Endothelial cell of umbilical vein (primary cell): Measurements from ENCODE around the gene FAM222A.

Experiments used
- GATA2 ChIP-seq: IDR thresholded peaks from 2 replicates; pipeline ENCODE4 v1.7.0; 2011; ENCODE audit warnings: low read depth, mild to moderate bottlenecking, moderate library complexity, mixed read lengths, low read length; ENCODE audit not compliant: insufficient read length, insufficient read depth
- MAX ChIP-seq: IDR thresholded peaks from 2 replicates; pipeline ENCODE4 v1.6.1; 2011; ENCODE audit not compliant: insufficient read depth, insufficient read length
- POLR2A ChIP-seq: IDR thresholded peaks from 2 replicates; pipeline ENCODE4 v1.6.1; 2012; ENCODE audit warnings: low read depth, mild to moderate bottlenecking, control low read depth, low read length
- POLR2AphosphoS5 ChIP-seq: IDR thresholded peaks from 2 replicates; pipeline ENCODE4 v1.6.1; 2012; ENCODE audit warnings: low read depth, mild to moderate bottlenecking, control low read depth, low read length, moderate library complexity; ENCODE audit not compliant: insufficient read depth
- TF ChIP-seq, protein P1 (sequence below), 2 donors: IDR thresholded peaks; 1 replicate in 1 of 2; 2 replicates in 1 of 2; pipeline ENCODE4 v1.5.1; 2011; ENCODE audit warnings: low read length in 2 of 2, mild to moderate bottlenecking in 2 of 2, moderate library complexity in 2 of 2, control low read depth in 1 of 2, inconsistent platforms in 1 of 2, low read depth in 1 of 2; ENCODE audit not compliant: insufficient read depth in 1 of 2; ENCODE audit errors: extremely low read depth in 1 of 2

- no peak for TF ChIP-seq POLR2AphosphoS5
- TF ChIP-seq, protein P1, sequence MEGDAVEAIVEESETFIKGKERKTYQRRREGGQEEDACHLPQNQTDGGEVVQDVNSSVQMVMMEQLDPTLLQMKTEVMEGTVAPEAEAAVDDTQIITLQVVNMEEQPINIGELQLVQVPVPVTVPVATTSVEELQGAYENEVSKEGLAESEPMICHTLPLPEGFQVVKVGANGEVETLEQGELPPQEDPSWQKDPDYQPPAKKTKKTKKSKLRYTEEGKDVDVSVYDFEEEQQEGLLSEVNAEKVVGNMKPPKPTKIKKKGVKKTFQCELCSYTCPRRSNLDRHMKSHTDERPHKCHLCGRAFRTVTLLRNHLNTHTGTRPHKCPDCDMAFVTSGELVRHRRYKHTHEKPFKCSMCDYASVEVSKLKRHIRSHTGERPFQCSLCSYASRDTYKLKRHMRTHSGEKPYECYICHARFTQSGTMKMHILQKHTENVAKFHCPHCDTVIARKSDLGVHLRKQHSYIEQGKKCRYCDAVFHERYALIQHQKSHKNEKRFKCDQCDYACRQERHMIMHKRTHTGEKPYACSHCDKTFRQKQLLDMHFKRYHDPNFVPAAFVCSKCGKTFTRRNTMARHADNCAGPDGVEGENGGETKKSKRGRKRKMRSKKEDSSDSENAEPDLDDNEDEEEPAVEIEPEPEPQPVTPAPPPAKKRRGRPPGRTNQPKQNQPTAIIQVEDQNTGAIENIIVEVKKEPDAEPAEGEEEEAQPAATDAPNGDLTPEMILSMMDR (IDR thresholded peaks at IDR 0.05; ENCODE audit: extremely low read depth in 1 of 2, insufficient read depth in 1 of 2, low read depth in 1 of 2, low read length in 2 of 2), result no peak
- TF ChIP-seq MAX, result no peak
- no peak for TF ChIP-seq GATA2
- TF ChIP-seq POLR2A, result no peak
Observed at GRCh38 chr12:109767991-109768900, 54.6 kb downstream of the FAM222A start.
